H1 (cell line): ENCODE measurements around the gene CPLANE2. TPM values are rescaled to one million over a fixed set of nuclear protein-coding genes. Genes with fewer than 3 reads are reported as not detected.
"Not testable (repeated sequence)": the region's sequence is repeated elsewhere in the genome, so short reads cannot be mapped to it uniquely, and the experiment has no call there.

Source experiments
- CTCF ChIA-PET: fragments of 300-600 bp; sonication (Branson Sonifier 250); formaldehyde crosslinking; loops from one replicate; lab custom pipeline; 2021; ENCODE audit not compliant: partially characterized antibody; lab: Charles Lee
- POLR2A ChIA-PET: fragments of 300-600 bp; sonication (Branson Sonifier 250); formaldehyde crosslinking; loops from one replicate; lab custom pipeline; 2021; ENCODE audit warnings: inconsistent platforms; ENCODE audit not compliant: partially characterized antibody; lab: Charles Lee
- DNase-seq, 2 experiments: peaks; one replicate each; pipeline versions ENCODE4 v3.0.0 to v3.0.0-alpha.2; 2010 to 2022; ENCODE audit warnings: low spot score in 2 of 2, low read depth in 1 of 2, mixed read lengths in 1 of 2
- FAIRE-seq: peaks from 2 replicates; lab custom pipeline; 2011; peaks lifted over from hg19 to GRCh38; lab: Jason Lieb, UNC
- H2AFZ ChIP-seq: 2 replicates; pipeline ENCODE4 v1.8.1; 2012; ENCODE audit warnings: low read length, inconsistent platforms
- H2AK5ac ChIP-seq: 2 replicates; pipeline ENCODE4 v1.6.1; 2013; ENCODE audit warnings: low read depth, low read length
- H2BK120ac ChIP-seq: replicated peaks from 2 replicates; pipeline ENCODE3; 2013; ENCODE audit warnings: low read depth, low read length, inconsistent platforms
- H2BK12ac ChIP-seq: 2 replicates; pipeline ENCODE4 v1.6.1; 2013; ENCODE audit warnings: low read depth, low read length
- H2BK15ac ChIP-seq: 2 replicates; pipeline ENCODE4 v1.6.1; 2013; ENCODE audit warnings: low read length
- H2BK20ac ChIP-seq: 2 replicates; pipeline ENCODE4 v1.6.1; 2013; ENCODE audit warnings: low read length
- H2BK5ac ChIP-seq: 2 replicates; pipeline ENCODE4 v1.6.1; 2013; ENCODE audit warnings: low read depth, low read length
- H3K14ac ChIP-seq: 2 replicates; pipeline ENCODE4 v1.6.1; 2013; ENCODE audit warnings: inconsistent platforms; ENCODE audit not compliant: insufficient read length
- H3K18ac ChIP-seq: 2 replicates; pipeline ENCODE4 v1.6.1; 2013; ENCODE audit warnings: low read length; ENCODE audit errors: extremely low read depth
- H3K23ac ChIP-seq: 2 replicates; pipeline ENCODE4 v1.6.1; 2013; ENCODE audit warnings: inconsistent platforms; ENCODE audit not compliant: insufficient read length
- H3K23me2 ChIP-seq: 2 replicates; pipeline ENCODE4 v1.6.1; 2013; ENCODE audit warnings: low read depth, low read length
- H3K27ac ChIP-seq: 2 replicates; pipeline ENCODE4 v1.6.1; 2011; ENCODE audit warnings: low read depth, low read length, inconsistent platforms
- H3K27me3 ChIP-seq, 4 experiments: replicated peaks in 1 of 4; 1 replicate in 1 of 4; 2 replicates in 3 of 4; pipeline versions ENCODE4 v1.6.1 to v1.8.1; 2011 to 2013; ENCODE audit warnings: low read length in 3 of 4, mild to moderate bottlenecking in 3 of 4, inconsistent platforms in 2 of 4, mixed read lengths in 2 of 4, moderate library complexity in 1 of 4; ENCODE audit not compliant: control insufficient read depth in 3 of 4, insufficient read depth in 3 of 4; ENCODE audit errors: extremely low read depth in 1 of 4
- H3K36me3 ChIP-seq, 4 experiments: 2 replicates each; pipeline versions ENCODE4 v1.6.1 to v1.8.1; 2011 to 2013; ENCODE audit warnings: mild to moderate bottlenecking in 4 of 4, low read length in 3 of 4, moderate library complexity in 2 of 4, control low read depth in 1 of 4, inconsistent platforms in 1 of 4; ENCODE audit not compliant: insufficient read depth in 4 of 4, control insufficient read depth in 2 of 4
- H3K4ac ChIP-seq: replicated peaks from 2 replicates; pipeline ENCODE3; 2013; ENCODE audit warnings: low read length, low read depth, mixed read lengths, inconsistent platforms; ENCODE audit not compliant: insufficient read length
- H3K4me1 ChIP-seq, 4 experiments: replicated peaks in 1 of 4; 1 replicate in 1 of 4; 2 replicates in 3 of 4; pipeline versions ENCODE4 v1.6.1 to v1.8.1; 2011 to 2013; ENCODE audit warnings: low read length in 3 of 4, inconsistent platforms in 2 of 4, mixed read lengths in 1 of 4; ENCODE audit not compliant: insufficient read depth in 4 of 4, control insufficient read depth in 3 of 4
- H3K4me2 ChIP-seq, 2 experiments: 2 replicates each; pipeline versions ENCODE4 v1.6.1 to v1.8.1; 2011 to 2013; ENCODE audit warnings: low read depth in 2 of 2, low read length in 2 of 2, control low read depth in 1 of 2, inconsistent platforms in 1 of 2, mild to moderate bottlenecking in 1 of 2; ENCODE audit not compliant: insufficient read depth in 1 of 2
- H3K4me3 ChIP-seq, 4 experiments: fragments of 200-600, 300-600 bp in 1 of 4; sonication (generic), shearing (Covaris generic), sonication (Bioruptor Twin) in 1 of 4; 2 replicates each; pipeline versions ENCODE4 v1.5.1 to v1.8.1; 2011 to 2016; ENCODE audit warnings: low read length in 4 of 4, low read depth in 3 of 4, control low read depth in 2 of 4, inconsistent platforms in 2 of 4, mild to moderate bottlenecking in 2 of 4, mixed read lengths in 1 of 4, moderate library complexity in 1 of 4; ENCODE audit not compliant: insufficient read depth in 2 of 4; ENCODE audit errors: extremely low read depth in 1 of 4
- H3K56ac ChIP-seq: replicated peaks from 2 replicates; pipeline ENCODE3; 2013; ENCODE audit warnings: low read depth, mild to moderate bottlenecking, mixed read lengths, low read length, inconsistent platforms; ENCODE audit not compliant: insufficient read length
- H3K79me1 ChIP-seq: 2 replicates; pipeline ENCODE4 v1.6.1; 2013; ENCODE audit warnings: low read depth, low read length, control low read depth
- H3K79me2 ChIP-seq, 2 experiments: 2 replicates each; pipeline versions ENCODE4 v1.6.1 to v1.8.1; 2012 to 2013; ENCODE audit warnings: low read length in 2 of 2, mild to moderate bottlenecking in 2 of 2, inconsistent platforms in 1 of 2; ENCODE audit not compliant: insufficient read depth in 2 of 2, control insufficient read depth in 1 of 2
- H3K9ac ChIP-seq, 4 experiments: replicated peaks in 1 of 4; 1 replicate in 1 of 4; 2 replicates in 3 of 4; pipeline versions ENCODE4 v1.6.1 to v1.8.1; 2011 to 2013; ENCODE audit warnings: low read depth in 3 of 4, low read length in 3 of 4, control low read depth in 2 of 4, mild to moderate bottlenecking in 2 of 4, moderate library complexity in 2 of 4, inconsistent platforms in 1 of 4; ENCODE audit errors: extremely low read depth in 1 of 4
- H3K9me3 ChIP-seq, 2 experiments: 2 replicates each; pipeline versions ENCODE4 v1.6.1 to v1.8.1; 2012 to 2013; ENCODE audit warnings: mild to moderate bottlenecking in 2 of 2, moderate library complexity in 2 of 2, control low read depth in 1 of 2, inconsistent platforms in 1 of 2, low read depth in 1 of 2, low read length in 1 of 2, mixed read lengths in 1 of 2; ENCODE audit not compliant: insufficient read depth in 2 of 2
- H4K20me1 ChIP-seq, 2 experiments: replicated peaks in 1 of 2; 2 replicates each; pipeline versions ENCODE3 to v1.8.1; 2011 to 2013; ENCODE audit warnings: inconsistent platforms in 2 of 2, low read length in 2 of 2, mild to moderate bottlenecking in 1 of 2; ENCODE audit not compliant: insufficient read depth in 2 of 2, control insufficient read depth in 1 of 2
- H4K5ac ChIP-seq: 2 replicates; pipeline ENCODE4 v1.6.1; 2013; ENCODE audit warnings: low read length, low read depth, mixed read lengths, inconsistent platforms; ENCODE audit not compliant: insufficient read length
- H4K8ac ChIP-seq: 2 replicates; pipeline ENCODE4 v1.8.0; 2013; ENCODE audit warnings: mild to moderate bottlenecking, moderate library complexity, low read length, inconsistent platforms; ENCODE audit not compliant: insufficient read depth; ENCODE audit errors: extremely low read depth
- H4K91ac ChIP-seq: replicated peaks from 2 replicates; pipeline ENCODE3; 2013; ENCODE audit warnings: low read length, mixed read lengths, inconsistent platforms; ENCODE audit not compliant: insufficient read length
- CEBPB ChIP-seq: IDR thresholded peaks from 2 replicates; pipeline ENCODE4 v1.6.1; 2012; ENCODE audit warnings: low read depth, low read length
- WGBS, 2 experiments: shearing (Covaris generic) in 1 of 2; methylation state at CpG; one replicate each; pipeline versions ENCODE4 v1.1.6 to v1.1.7; 2013 to 2015; ENCODE audit warnings: low lambda C conversion rate in 2 of 2, mixed read lengths in 2 of 2, inconsistent platforms in 1 of 2, low coverage in 1 of 2, missing lambda C conversion rate in 1 of 2; ENCODE audit not compliant: insufficient replicate concordance in 2 of 2, insufficient coverage in 1 of 2, insufficient read length in 1 of 2; ENCODE audit errors: extremely low coverage in 1 of 2, missing lambda C conversion rate in 1 of 2; 5-methylcytosine and 5-hydroxymethylcytosine counted together
- polyA plus RNA-seq, 7 experiments: library from polyadenylated mRNA; depleted of rRNA in 3 of 7; stranded (reverse) in 5 of 7; unstranded in 2 of 7; fragments of >200 nt in 5 of 7; fragments of 200-250 nt in 2 of 7; gene quantifications; 1 replicate in 5 of 7; 2 replicates in 1 of 7; 4 replicates in 1 of 7; pipeline versions ENCODE4 v1.2.1 to v1.2.3, GENCODE V29; 2011 to 2013; ENCODE audit warnings: missing spikeins in 2 of 7, mixed read lengths in 2 of 7
- total RNA-seq: library from RNA; stranded (reverse); fragmentation: NEBNext Ultra II Directional; extraction: Animal tissue kit (Norgen Biotek cat#: 25700); gene quantifications from 2 replicates; pipeline ENCODE4 v1.2.1, GENCODE V29; 2021

CPLANE2 gene
- total and polyA plus RNA-seq, 2 of the 8 experiments (the other 6 are each of a cell fraction or from before 2014, with no cell fraction given) = 2.3 to 2.5 TPM

- DNase-seq, H3K79me2 ChIP-seq, H3K27ac ChIP-seq, H2BK15ac ChIP-seq, H3K14ac ChIP-seq, H2BK20ac ChIP-seq, H4K20me1 ChIP-seq, H2BK5ac ChIP-seq, H3K18ac ChIP-seq, H3K9ac ChIP-seq, H3K4me3 ChIP-seq, H3K9me3 ChIP-seq, H3K27me3 ChIP-seq, H2BK12ac ChIP-seq, H3K56ac ChIP-seq, H3K36me3 ChIP-seq, H3K4ac ChIP-seq, H3K23ac ChIP-seq, H2BK120ac ChIP-seq, H4K8ac ChIP-seq, H2AFZ ChIP-seq, FAIRE-seq, H3K23me2 ChIP-seq, H4K5ac ChIP-seq, H3K4me2 ChIP-seq, H2AK5ac ChIP-seq, H4K91ac ChIP-seq, H3K79me1 ChIP-seq, H3K4me1 ChIP-seq: not testable (repeated sequence)
- POLR2A ChIA-PET = interaction anchor here (1.0 kb wide), 1 partner anchor 9 kb away, joined by 3 read pairs; no protein-coding TSS in a partner anchor
- CTCF ChIA-PET = interaction anchor here (0.6 kb wide), 1 partner anchor 98 kb away, joined by 3 read pairs; no protein-coding TSS in a partner anchor
- 0 out of 2 replicates have a peak, but pooled peaks have one; percentile 7 for TF ChIP-seq CEBPB
- WGBS, 2 experiments = 95% methylated on average over 3 of the region's 3 CpGs; no CpG with 5 or more reads in 1 of the 2 experiments
Measured at GRCh38 chr1:16257556-16257955, 20.6 kb upstream of the CPLANE2 start.
